Activated naive CD4-positive, alpha-beta T cell treated with anti-CD3 and anti-CD28 coated beads for 36 hours (primary cell): ENCODE data around the gene NCBP2L. TPM values are rescaled to one million over a fixed set of nuclear protein-coding genes. Genes with fewer than 3 reads are reported as not detected.

ENCODE experiments used
- total RNA-seq, 2 experiments: library from RNA; stranded (reverse); gene quantifications; one replicate each; pipeline ENCODE4 v1.2.3, GENCODE V29; 2021

The NCBP2L gene
- total RNA-seq, 2 experiments from 2014 or later: not detected

Other genes starting within 250 kb of the NCBP2L start
- gene PRPS1, start 149.2 kb upstream of the NCBP2L start, total RNA-seq: 100 to 1,000 TPM; 195 to 196 TPM
- gene TSC22D3, start 1.9 kb upstream of the NCBP2L start, total RNA-seq: 10 to 100 TPM; 28.0 to 29.2 TPM
- 10 to 100 TPM in 1 of 2 experiments, 1 to 10 TPM in 1; 8.6 to 10.5 TPM for gene MID2, start 48.1 kb downstream of the NCBP2L start, total RNA-seq
- gene TEX13B, start 204.6 kb downstream of the NCBP2L start, total RNA-seq: not detected